GM12878 (cell line): Measurements from ENCODE around the gene ZNF280C. TPM values are rescaled to one million over a fixed set of nuclear protein-coding genes. Genes with fewer than 3 reads are reported as not detected.

ENCODE experiments used
- ATAC-seq: fragments of 200-7000 bp; cut with Tn5 transposase; 3 replicates; pipeline ENCODE4 v1.9.1; 2020; ENCODE audit warnings: mild to moderate bottlenecking, moderate library complexity
- BruUV-seq: library from RNA; stranded (reverse); fragments of 400-500 nt; replicated peaks from 2 replicates; lab custom pipeline; 2021; lab: Mats Ljungman, UMichigan
- CTCF ChIA-PET: fragments of 300-600 bp; sonication (Branson Sonifier 250); formaldehyde crosslinking; extraction: SDS; loops from one replicate; lab custom pipeline; 2021; ENCODE audit warnings: inconsistent platforms; lab: Yijun Ruan, JAX
- POLR2A ChIA-PET: fragments of 350-600 bp; formaldehyde crosslinking; extraction: SDS; loops from one replicate; lab custom pipeline; 2021; ENCODE audit warnings: inconsistent platforms; lab: Charles Lee
- RAD21 ChIA-PET: fragments of 300-600 bp; sonication (Branson Sonifier 250); formaldehyde crosslinking; loops from one replicate; lab custom pipeline; 2023; ENCODE audit warnings: antibody characterized with exemption; ENCODE audit not compliant: unreplicated experiment; lab: Charles Lee
- SMC1A ChIA-PET: fragments of 300-600 bp; sonication (Branson Sonifier 250); formaldehyde crosslinking; loops from one replicate; lab custom pipeline; 2023; ENCODE audit not compliant: unreplicated experiment, uncharacterized antibody; lab: Charles Lee
- DNase-seq: peaks from one replicate; pipeline ENCODE4 v3.0.0-alpha.2; 2011; ENCODE audit warnings: low read depth, low spot score
- FAIRE-seq: peaks from 3 replicates; lab custom pipeline; 2011; peaks lifted over from hg19 to GRCh38; lab: Jason Lieb, UNC
- H2AFZ ChIP-seq: 2 replicates; pipeline ENCODE4 v1.6.0; 2011; ENCODE audit warnings: low read depth, low read length, control low read depth; ENCODE audit not compliant: control insufficient read depth
- H3K27ac ChIP-seq: 2 replicates; pipeline ENCODE4 v1.5.1; 2011; ENCODE audit warnings: control low read depth; ENCODE audit not compliant: control insufficient read depth, insufficient read depth
- H3K27me3 ChIP-seq, 2 experiments: replicated peaks in 1 of 2; 2 replicates each; pipeline versions ENCODE4 v1.6.0 to v1.6.1; 2011; ENCODE audit warnings: low read length in 1 of 2; ENCODE audit not compliant: control insufficient read depth in 2 of 2, insufficient read depth in 2 of 2
- H3K36me3 ChIP-seq, 2 experiments: 2 replicates each; pipeline ENCODE4 v1.5.1; 2011; ENCODE audit warnings: low read length in 1 of 2; ENCODE audit not compliant: control insufficient read depth in 2 of 2, insufficient read depth in 2 of 2
- H3K4me1 ChIP-seq: 2 replicates; pipeline ENCODE4 v1.6.1; 2011; ENCODE audit warnings: mild to moderate bottlenecking, low read length, moderate library complexity, mixed read lengths; ENCODE audit not compliant: control insufficient read depth, insufficient read depth
- H3K4me2 ChIP-seq: 2 replicates; pipeline ENCODE4 v1.6.0; 2011; ENCODE audit warnings: control low read depth; ENCODE audit not compliant: control insufficient read depth, insufficient read depth
- H3K4me3 ChIP-seq: fragments of 200-600 bp; sonication (generic); 2 replicates; pipeline ENCODE4 v1.5.1; 2016
- H3K79me2 ChIP-seq: 2 replicates; pipeline ENCODE4 v1.6.0; 2011; ENCODE audit warnings: low read length; ENCODE audit not compliant: control insufficient read depth, insufficient read depth
- H3K9ac ChIP-seq: 2 replicates; pipeline ENCODE4 v1.8.0; 2011; ENCODE audit warnings: low read length, control low read depth, mixed read lengths; ENCODE audit not compliant: control insufficient read depth, insufficient read depth
- H3K9me3 ChIP-seq: replicated peaks from 3 replicates; pipeline ENCODE4 v1.5.1; 2011; ENCODE audit warnings: mild to moderate bottlenecking, low read length; ENCODE audit not compliant: control insufficient read depth, insufficient read depth
- H4K20me1 ChIP-seq: 2 replicates; pipeline ENCODE4 v1.6.0; 2011; ENCODE audit not compliant: control insufficient read depth, insufficient read depth
- E2F4 ChIP-seq: IDR thresholded peaks from 2 replicates; pipeline ENCODE4 v1.6.1; 2012; ENCODE audit warnings: low read depth, low read length, improper control_type of control experiment
- IKZF1 ChIP-seq: fragments of 450-650 bp; conservative IDR thresholded peaks from 2 replicates; pipeline ENCODE4 v1.6.1; 2017; ENCODE audit warnings: antibody characterized with exemption, mild to moderate bottlenecking
- IRF4 ChIP-seq: IDR thresholded peaks from 2 replicates; pipeline ENCODE4 v1.6.1; 2011; ENCODE audit warnings: low read depth, low read length
- POLR2AphosphoS5 ChIP-seq: IDR thresholded peaks from 2 replicates; pipeline ENCODE4 v1.6.1; 2011; ENCODE audit warnings: mild to moderate bottlenecking, low read length, inconsistent platforms
- WGBS: methylation state at CpG from one replicate; pipeline ENCODE4 v1.1.6; 2016; ENCODE audit warnings: low lambda C conversion rate; ENCODE audit not compliant: insufficient replicate concordance, insufficient coverage; ENCODE audit errors: missing lambda C conversion rate; 5-methylcytosine and 5-hydroxymethylcytosine counted together
- in situ Hi-C: fragments of 300-500 bp; cut with MboI; formaldehyde crosslinking; loops from 9 replicates; pipeline ENCODE4 v1.14.3; 2018; ENCODE audit warnings: mixed read lengths
- intact Hi-C: fragments of 100-400 bp; cut with micrococcal nuclease; formaldehyde crosslinking; loops from one replicate; pipeline ENCODE4 v1.14.2; 2022; ENCODE audit not compliant: unreplicated experiment
- polyA plus RNA-seq, 11 experiments: library from polyadenylated mRNA; depleted of rRNA in 4 of 11; unstranded in 6 of 11; stranded (reverse) in 5 of 11; fragments of >200 nt; fragmentation: Nextera tagmentation in 4 of 11; fragmentation: Illumina TruSeq in 1 of 11; extraction: Ambion mirVana in 4 of 11; extraction: Trizol in 1 of 11; gene quantifications; 1 replicate in 1 of 11; 2 replicates in 10 of 11; pipeline versions ENCODE4 v1.2.1 to v1.2.3, GENCODE V29; 2011 to 2016; ENCODE audit warnings: inconsistent platforms in 2 of 11, missing spikeins in 2 of 11, low read depth in 1 of 11
- total RNA-seq, 4 experiments: library from RNA; depleted of rRNA in 3 of 4; stranded (reverse); fragments of >200 nt in 3 of 4; fragmentation: Illumina TruSeq in 1 of 4; extraction: Trizol in 1 of 4; gene quantifications; 2 replicates each; pipeline versions ENCODE4 v1.2.1 to v1.2.3, GENCODE V29; 2013 to 2021
- TF ChIP-seq, protein P1 (sequence below): fragments of 450-650 bp; IDR thresholded peaks from 2 replicates; pipeline ENCODE4 v1.6.1; 2017; ENCODE audit warnings: antibody characterized with exemption, mild to moderate bottlenecking, moderate library complexity

The ZNF280C gene
- total and polyA plus RNA-seq, 10 of the 15 experiments (the other 5 are each of a cell fraction or from before 2014, with no cell fraction given): 0.82 to 8.8 (median 5.7) TPM

GRCh38 chrX:130287071-130287770, 18.5 kb upstream of the ZNF280C start (continued):
- TF ChIP-seq E2F4 (no peak), POLR2AphosphoS5 (no peak)
- TF ChIP-seq, all 136 proteins: peak for 0

GRCh38 chrX:130285710-130286109, 17.0 kb upstream of the ZNF280C start:
- POLR2A ChIA-PET: interaction anchor here (0.6 kb wide), 1 partner anchor 453 kb away, joined by 5 read pairs; no protein-coding TSS in a partner anchor

More at GRCh38 chrX:130285710-130286109, 17.0 kb upstream of the ZNF280C start:
- ChIA-PET CTCF (no interaction called here), RAD21 (no interaction called here), SMC1A (no interaction called here)
- BruUV-seq: no TSS peak
- TF ChIP-seq, protein P1, sequence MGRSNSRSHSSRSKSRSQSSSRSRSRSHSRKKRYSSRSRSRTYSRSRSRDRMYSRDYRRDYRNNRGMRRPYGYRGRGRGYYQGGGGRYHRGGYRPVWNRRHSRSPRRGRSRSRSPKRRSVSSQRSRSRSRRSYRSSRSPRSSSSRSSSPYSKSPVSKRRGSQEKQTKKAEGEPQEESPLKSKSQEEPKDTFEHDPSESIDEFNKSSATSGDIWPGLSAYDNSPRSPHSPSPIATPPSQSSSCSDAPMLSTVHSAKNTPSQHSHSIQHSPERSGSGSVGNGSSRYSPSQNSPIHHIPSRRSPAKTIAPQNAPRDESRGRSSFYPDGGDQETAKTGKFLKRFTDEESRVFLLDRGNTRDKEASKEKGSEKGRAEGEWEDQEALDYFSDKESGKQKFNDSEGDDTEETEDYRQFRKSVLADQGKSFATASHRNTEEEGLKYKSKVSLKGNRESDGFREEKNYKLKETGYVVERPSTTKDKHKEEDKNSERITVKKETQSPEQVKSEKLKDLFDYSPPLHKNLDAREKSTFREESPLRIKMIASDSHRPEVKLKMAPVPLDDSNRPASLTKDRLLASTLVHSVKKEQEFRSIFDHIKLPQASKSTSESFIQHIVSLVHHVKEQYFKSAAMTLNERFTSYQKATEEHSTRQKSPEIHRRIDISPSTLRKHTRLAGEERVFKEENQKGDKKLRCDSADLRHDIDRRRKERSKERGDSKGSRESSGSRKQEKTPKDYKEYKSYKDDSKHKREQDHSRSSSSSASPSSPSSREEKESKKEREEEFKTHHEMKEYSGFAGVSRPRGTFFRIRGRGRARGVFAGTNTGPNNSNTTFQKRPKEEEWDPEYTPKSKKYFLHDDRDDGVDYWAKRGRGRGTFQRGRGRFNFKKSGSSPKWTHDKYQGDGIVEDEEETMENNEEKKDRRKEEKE: no peak
- TF ChIP-seq IKZF1 (no peak), IRF4 (no peak)
- no peak overlapping the region for H3K4me3 ChIP-seq
- H3K79me2 ChIP-seq: no peaks in the 10 kb centered on the region
- no peak overlapping the region for H3K4me2 ChIP-seq
- H3K27me3 ChIP-seq: no peaks in the 10 kb centered on the region
- H3K9me3 ChIP-seq: no peaks in the 10 kb centered on the region; the same call in 2 of the 3 replicates
- ATAC-seq (no peak), FAIRE-seq (no peak), DNase-seq (no peak)
- H3K9ac ChIP-seq: no peak overlapping the region
- H3K36me3 ChIP-seq: no peaks in the 10 kb centered on the region
- WGBS: 26% methylated on average over 2 of the region's 2 CpGs
- no peak overlapping the region for H3K27ac ChIP-seq
- intact Hi-C loops (no loop called here), in situ Hi-C loops (no loop called here)
- H4K20me1 ChIP-seq: no peaks in the 10 kb centered on the region
- H2AFZ ChIP-seq: no peak overlapping the region
- H3K4me1 ChIP-seq: no peaks in the 10 kb centered on the region
